ENCODE measurements around the gene AQP6. TPM values are rescaled to one million over a fixed set of nuclear protein-coding genes. Genes with fewer than 3 reads are reported as not detected.

Gene AQP6
- total RNA-seq, 2 experiments from 2014 or later = not detected

DNA sequence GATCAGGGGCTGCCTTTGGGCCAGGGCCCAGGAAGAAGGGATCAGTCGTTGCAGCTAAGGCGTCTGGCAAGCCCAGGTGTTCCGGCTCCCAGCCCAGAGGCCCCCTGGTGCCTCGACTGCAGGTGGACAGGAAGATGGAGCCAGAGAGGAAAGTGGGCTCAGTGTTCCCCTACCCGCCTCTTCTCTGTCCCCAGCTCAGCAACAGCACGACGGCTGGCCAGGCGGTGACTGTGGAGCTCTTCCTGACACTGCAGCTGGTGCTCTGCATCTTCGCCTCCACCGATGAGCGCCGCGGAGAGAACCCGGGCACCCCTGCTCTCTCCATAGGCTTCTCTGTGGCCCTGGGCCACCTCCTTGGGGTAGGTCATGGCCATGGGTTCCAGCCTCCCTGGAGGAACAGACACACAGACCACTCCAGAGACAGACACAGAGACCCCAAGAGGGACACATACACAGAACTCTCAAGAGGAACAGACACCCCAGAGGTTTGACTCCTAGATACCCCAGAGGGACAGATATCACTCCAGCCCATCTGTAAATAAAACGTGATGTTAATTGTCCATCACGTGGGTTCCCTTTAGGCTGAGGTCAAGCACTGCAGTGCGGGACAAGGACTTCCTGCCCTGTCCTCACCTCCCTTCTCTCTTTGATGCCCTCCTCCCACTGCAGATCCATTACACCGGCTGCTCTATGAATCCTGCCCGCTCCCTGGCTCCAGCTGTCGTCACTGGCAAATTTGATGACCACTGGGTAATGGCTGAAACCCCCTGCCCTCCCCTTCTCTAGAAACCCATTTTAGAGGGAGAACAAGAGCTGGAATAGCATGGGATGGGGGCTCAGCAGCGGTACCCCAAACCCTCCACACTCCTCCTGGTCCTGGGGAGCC is 18.5 kb upstream of the AQP6 start:
- H3K4me3 Mint-ChIP-seq = no peak overlapping the region
- peaks cover 51% of the 10 kb centered on the region for H3K27me3 Mint-ChIP-seq (ENCODE audit: low read depth)
- H3K9me3 Mint-ChIP-seq = no peaks in the 10 kb centered on the region
- CTCF ChIA-PET = interaction anchor here (0.5 to 1.6 kb wide), 4 partner anchors 8 to 88 kb away, joined by 3 to 5 read pairs (median 3); no protein-coding TSS in a partner anchor
- H3K36me3 Mint-ChIP-seq (ENCODE audit: low read depth) = no peaks in the 10 kb centered on the region
- no peaks in the 10 kb centered on the region for H3K4me1 Mint-ChIP-seq (ENCODE audit: low read depth)
- DNase-seq = no peak
- intact Hi-C loops (cut with micrococcal nuclease) = no loop called here
- no peak overlapping the region for H3K27ac Mint-ChIP-seq

- Mint-ChIP-seq H3K4me3 (no peak overlapping the region), H3K27me3 (ENCODE audit: low read depth) (peaks cover 60% of the 10 kb centered on the region), H3K4me1 (ENCODE audit: low read depth) (no peaks in the 10 kb centered on the region), H3K9me3 (no peaks in the 10 kb centered on the region), H3K27ac (no peak overlapping the region), H3K36me3 (ENCODE audit: low read depth) (no peaks in the 10 kb centered on the region)
- DNase-seq = no peak
- intact Hi-C loops (cut with micrococcal nuclease) = no loop called here
- CTCF ChIA-PET = interaction anchor here (0.9 to 1.6 kb wide), 3 partner anchors 9 to 89 kb away, joined by 3 to 5 read pairs (median 4); no protein-coding TSS in a partner anchor
These were observed 17.6 kb upstream of the AQP6 start for GRCh38 chr12:49954863-49955830.

DNA sequence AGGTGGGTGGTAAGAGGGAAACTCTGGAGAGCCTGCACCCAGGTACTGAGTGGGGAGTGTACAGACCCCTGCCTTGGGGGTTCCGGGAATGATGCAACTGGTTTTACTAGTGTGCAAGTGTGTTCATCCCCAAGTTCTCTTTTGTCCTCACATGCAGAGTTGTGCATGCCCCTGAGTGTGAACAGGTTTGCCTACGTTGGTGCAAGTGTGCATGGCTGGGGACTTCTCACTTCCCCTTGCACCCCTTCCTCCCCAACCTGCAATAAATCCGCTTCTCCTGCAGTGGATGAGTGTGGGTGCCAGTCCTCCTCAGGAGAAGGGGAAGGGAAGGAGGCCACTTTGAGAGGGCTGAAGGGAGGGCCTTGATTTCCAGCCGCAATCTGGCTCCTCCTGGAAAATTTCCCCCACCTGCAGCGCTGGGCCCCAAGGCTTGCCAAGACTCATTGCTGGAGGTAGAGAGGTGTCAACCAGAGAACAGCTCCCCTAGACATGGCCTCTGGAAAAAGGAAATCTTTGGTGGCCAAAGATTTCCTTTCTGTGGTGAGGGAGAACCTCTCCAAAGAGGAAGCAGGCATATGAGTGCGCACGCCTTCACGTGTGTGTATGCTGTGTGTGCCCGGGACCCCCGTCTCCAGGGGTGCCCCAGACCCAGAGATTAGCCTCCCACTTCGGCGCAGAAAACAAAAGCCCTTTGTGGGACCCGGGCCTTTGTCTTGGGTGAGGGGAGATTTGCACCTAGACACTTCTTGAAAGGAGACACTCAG is 16.7 kb upstream of the AQP6 start:
- Mint-ChIP-seq H3K9me3 (no peaks in the 10 kb centered on the region), H3K4me1 (ENCODE audit: low read depth) (peaks cover 7% of the 10 kb centered on the region), H3K4me3 (no peak overlapping the region), H3K27ac (no peak overlapping the region), H3K36me3 (ENCODE audit: low read depth) (no peaks in the 10 kb centered on the region), H3K27me3 (ENCODE audit: low read depth) (peaks cover 67% of the 10 kb centered on the region)
- CTCF ChIA-PET = interaction anchor here (0.6 to 0.9 kb wide), 2 partner anchors 11 to 703 kb away, joined by 4 read pairs; no protein-coding TSS in a partner anchor
- no peak for DNase-seq
- intact Hi-C loops (cut with micrococcal nuclease) = no loop called here

GRCh38 chr12:49956663-49957569 is 15.8 kb upstream of the AQP6 start:
- no peaks in the 10 kb centered on the region for H3K36me3 Mint-ChIP-seq (ENCODE audit: low read depth)
- CTCF ChIA-PET = interaction anchor here (2.0 to 2.6 kb wide), 3 partner anchors 10 to 80 kb away, joined by 5 to 16 read pairs (median 13); no protein-coding TSS in a partner anchor
- H3K27ac Mint-ChIP-seq = no peak overlapping the region
- intact Hi-C loops (cut with micrococcal nuclease) = no loop called here
- H3K27me3 Mint-ChIP-seq (ENCODE audit: low read depth) = peaks cover 67% of the 10 kb centered on the region
- peaks cover 7% of the 10 kb centered on the region for H3K4me1 Mint-ChIP-seq (ENCODE audit: low read depth)
- H3K9me3 Mint-ChIP-seq = no peaks in the 10 kb centered on the region
- no peak for DNase-seq
- no peak overlapping the region for H3K4me3 Mint-ChIP-seq

- Mint-ChIP-seq H3K4me3 (no peak overlapping the region), H3K27ac (no peak overlapping the region), H3K4me1 (ENCODE audit: low read depth) (peaks cover 7% of the 10 kb centered on the region), H3K9me3 (no peaks in the 10 kb centered on the region), H3K36me3 (ENCODE audit: low read depth) (no peaks in the 10 kb centered on the region), H3K27me3 (ENCODE audit: low read depth) (peaks cover 70% of the 10 kb centered on the region)
- intact Hi-C loops (cut with micrococcal nuclease) = no loop called here
- CTCF ChIA-PET = interaction anchor here (2.0 to 2.6 kb wide), 3 partner anchors 9 to 79 kb away, joined by 5 to 16 read pairs (median 13); no protein-coding TSS in a partner anchor
- no peak for DNase-seq
These were observed 15.2 kb upstream of the AQP6 start for GRCh38 chr12:49957570-49957967.

DNA sequence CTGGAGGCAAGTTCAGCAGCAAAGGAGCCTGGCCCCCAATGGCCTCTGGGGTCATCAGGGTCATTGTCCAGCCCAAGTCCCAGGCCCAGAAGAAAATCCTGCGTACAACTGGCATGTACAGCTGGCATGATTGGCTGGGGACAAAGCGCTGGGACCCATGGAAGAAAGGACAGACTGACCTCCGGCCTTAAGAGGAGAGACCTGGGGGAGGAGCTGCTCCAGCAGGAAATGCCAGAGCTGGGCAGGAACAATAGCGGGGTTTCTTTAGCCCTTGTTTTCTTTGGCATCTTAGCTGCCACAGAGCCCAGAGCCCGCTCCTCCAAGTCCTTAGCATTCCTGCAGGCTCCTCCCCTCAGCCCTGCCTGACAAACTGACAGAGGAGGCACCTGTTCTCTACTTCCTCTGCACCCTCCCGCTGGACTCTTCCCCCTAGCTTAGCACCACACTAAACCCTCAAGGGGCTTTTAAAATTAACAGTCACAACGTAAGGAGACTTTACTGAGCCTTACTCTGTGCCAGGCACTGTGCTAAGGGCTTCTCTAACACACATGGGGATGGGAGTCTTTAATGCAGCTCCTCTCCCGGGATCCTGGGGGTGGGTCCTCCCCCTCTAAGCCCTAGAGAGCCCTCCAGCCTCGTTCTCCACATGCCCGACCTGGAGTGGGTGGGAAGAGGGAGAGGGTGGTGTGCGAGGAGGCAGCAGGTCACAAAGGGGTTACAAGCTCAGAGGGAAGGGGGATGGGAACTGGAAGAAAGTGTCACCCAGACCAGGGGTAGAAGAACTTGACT is 12.9 kb upstream of the AQP6 start:
- no peak for DNase-seq
- Mint-ChIP-seq H3K4me3 (no peak overlapping the region), H3K9me3 (no peaks in the 10 kb centered on the region), H3K36me3 (ENCODE audit: low read depth) (no peaks in the 10 kb centered on the region), H3K27ac (no peak overlapping the region), H3K27me3 (ENCODE audit: low read depth) (peaks cover 61% of the 10 kb centered on the region), H3K4me1 (ENCODE audit: low read depth) (peaks cover 7% of the 10 kb centered on the region)
- intact Hi-C loops (cut with micrococcal nuclease) = no loop called here
- CTCF ChIA-PET = interaction anchor here (0.7 to 2.6 kb wide), 6 partner anchors 7 to 110 kb away, joined by 3 to 16 read pairs (median 8); no protein-coding TSS in a partner anchor

DNA sequence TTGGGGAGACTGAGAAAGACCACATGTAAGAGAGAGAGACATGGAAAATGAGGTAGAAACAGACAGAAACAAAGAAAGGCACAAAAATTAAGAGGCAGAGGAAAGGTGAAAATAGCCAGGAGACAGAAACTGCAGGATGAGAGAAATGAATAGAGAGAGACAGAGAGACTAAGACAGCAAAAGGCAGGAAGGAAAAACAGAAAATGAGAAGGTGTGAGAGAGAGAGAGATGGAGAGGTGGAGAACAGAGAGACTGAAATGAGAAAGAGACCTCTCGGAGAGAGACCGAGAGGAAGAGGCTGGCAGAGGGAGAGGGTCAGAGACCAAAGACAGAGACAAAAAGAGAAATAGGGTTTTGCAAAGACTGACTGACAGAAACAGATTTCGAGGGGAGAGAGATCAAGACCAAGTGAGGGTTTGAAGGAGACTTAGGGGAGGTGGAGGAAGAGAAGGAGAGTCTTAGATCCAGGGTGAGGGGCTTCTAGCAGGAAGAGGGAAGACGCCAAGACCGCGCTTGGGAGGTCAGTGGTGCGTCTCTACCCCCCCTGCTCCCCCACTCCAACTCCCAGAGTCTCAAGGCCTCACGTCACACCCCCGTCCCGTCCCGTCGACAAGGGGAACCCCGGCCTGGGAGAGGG is 12.2 kb upstream of the AQP6 start:
- Mint-ChIP-seq H3K9me3 (no peaks in the 10 kb centered on the region), H3K4me3 (peak overlapping the region; percentile 21), H3K36me3 (ENCODE audit: low read depth) (no peaks in the 10 kb centered on the region), H3K4me1 (ENCODE audit: low read depth) (peaks cover 7% of the 10 kb centered on the region), H3K27ac (no peak overlapping the region), H3K27me3 (ENCODE audit: low read depth) (peaks cover 61% of the 10 kb centered on the region)
- DNase-seq = no peak
- CTCF ChIA-PET = interaction anchor here (2.4 to 2.5 kb wide), 3 partner anchors 15 to 109 kb away, joined by 6 to 12 read pairs (median 9); no protein-coding TSS in a partner anchor
- intact Hi-C loops (cut with micrococcal nuclease) = no loop called here

DNA sequence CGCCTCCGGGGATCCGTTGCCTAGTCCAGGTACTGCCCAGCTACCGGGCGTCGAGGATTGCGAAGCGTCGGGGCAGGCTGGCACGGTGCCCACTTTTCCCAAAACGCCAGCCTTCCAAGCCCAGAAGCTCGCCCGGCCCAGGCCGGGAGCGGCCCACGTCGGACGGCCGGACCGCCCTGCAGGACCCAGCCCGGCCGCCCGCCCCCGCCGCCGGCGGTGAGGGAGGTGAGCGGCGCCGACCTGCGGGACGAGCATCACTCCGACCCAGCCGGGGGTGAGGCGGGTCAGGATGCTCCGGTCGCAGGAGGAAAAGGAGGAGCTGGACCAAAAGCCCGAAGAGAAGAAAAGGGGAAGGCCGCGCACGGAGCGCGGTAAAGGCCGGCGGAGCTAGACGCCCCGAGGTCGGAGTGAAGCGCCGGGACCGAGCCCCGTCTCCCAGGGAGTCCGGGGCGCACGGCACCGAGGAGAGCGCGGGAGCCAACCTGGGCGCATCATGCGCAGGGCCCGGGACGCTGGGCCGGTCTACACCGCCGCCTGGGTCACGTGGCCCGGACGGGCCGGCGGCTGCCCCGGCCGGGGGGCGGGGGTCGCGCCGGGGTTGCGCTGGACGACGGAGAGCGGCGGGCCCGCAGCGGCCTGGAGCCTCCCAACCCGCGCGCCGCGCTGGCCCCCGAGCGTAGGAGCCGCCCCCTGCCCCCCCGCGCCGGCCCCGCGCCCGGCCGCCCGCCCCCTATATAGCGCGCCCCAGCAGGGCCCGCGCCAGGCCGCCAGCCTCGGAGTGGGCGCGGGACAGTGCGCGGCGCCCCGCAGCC is 11.4 kb upstream of the AQP6 start, which contains the start of gene AQP5:
Gene AQP5 (plus strand): TSS at position 762 of the 812 bp plus-strand sequence. CDS start 146 bp downstream, outside the sequence.
- CTCF ChIA-PET = interaction anchor here (1.7 to 2.4 kb wide), 2 partner anchors 15 to 95 kb away, joined by 9 read pairs; no protein-coding TSS in a partner anchor
- peaks cover 62% of the 10 kb centered on the region for H3K27me3 Mint-ChIP-seq (ENCODE audit: low read depth)
- H3K9me3 Mint-ChIP-seq = no peaks in the 10 kb centered on the region
- H3K27ac Mint-ChIP-seq = no peak within 1 kb of the TSS
- H3K4me3 Mint-ChIP-seq = peak within 1 kb of the TSS; percentile 21
- peaks cover 7% of the 10 kb centered on the region for H3K4me1 Mint-ChIP-seq (ENCODE audit: low read depth)
- intact Hi-C loops (cut with micrococcal nuclease) = no loop called here
- DNase-seq = no peak
- no peaks in the 10 kb centered on the region for H3K36me3 Mint-ChIP-seq (ENCODE audit: low read depth)

DNA sequence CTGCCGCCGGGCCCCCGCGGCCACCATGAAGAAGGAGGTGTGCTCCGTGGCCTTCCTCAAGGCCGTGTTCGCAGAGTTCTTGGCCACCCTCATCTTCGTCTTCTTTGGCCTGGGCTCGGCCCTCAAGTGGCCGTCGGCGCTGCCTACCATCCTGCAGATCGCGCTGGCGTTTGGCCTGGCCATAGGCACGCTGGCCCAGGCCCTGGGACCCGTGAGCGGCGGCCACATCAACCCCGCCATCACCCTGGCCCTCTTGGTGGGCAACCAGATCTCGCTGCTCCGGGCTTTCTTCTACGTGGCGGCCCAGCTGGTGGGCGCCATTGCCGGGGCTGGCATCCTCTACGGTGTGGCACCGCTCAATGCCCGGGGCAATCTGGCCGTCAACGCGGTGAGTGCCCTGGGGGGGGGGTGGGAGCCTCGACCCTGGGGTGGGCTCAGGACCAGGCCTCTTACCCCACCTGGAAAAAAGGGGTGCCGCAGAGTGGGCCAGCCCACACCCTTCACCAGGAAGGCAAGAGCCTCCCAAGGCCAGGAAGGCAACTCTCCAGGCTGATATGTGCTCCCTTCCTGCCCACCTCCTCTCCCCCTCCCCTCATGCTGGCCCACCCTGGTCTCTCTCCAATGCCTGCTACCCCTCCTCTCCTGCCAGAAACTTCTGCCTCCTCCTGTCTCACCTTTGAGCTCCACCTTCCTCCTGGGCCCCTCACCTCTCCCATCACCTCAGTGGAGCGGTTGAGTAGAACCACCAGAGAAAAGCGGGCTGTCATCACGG is 10.6 kb upstream of the AQP6 start:
- Mint-ChIP-seq H3K36me3 (ENCODE audit: low read depth) (no peaks in the 10 kb centered on the region), H3K4me3 (no peak overlapping the region), H3K9me3 (no peaks in the 10 kb centered on the region), H3K27ac (no peak overlapping the region), H3K27me3 (ENCODE audit: low read depth) (peaks cover 57% of the 10 kb centered on the region), H3K4me1 (ENCODE audit: low read depth) (peaks cover 7% of the 10 kb centered on the region)
- CTCF ChIA-PET = interaction anchor here (1.7 to 2.4 kb wide), 2 partner anchors 16 to 95 kb away, joined by 9 read pairs; no protein-coding TSS in a partner anchor
- intact Hi-C loops (cut with micrococcal nuclease) = no loop called here
- DNase-seq = no peak

All from activated naive CD4-positive, alpha-beta T cell treated with anti-CD3 and anti-CD28 coated beads for 36 hours (primary cell).